HepG2 (cell line): ENCODE measurements around the gene THADA.

ENCODE experiments used
- ARHGAP35 ChIP-seq: sonication (generic); formaldehyde crosslinking; IDR thresholded peaks from 2 replicates; pipeline ENCODE4 v1.9.0; 2022; ENCODE audit warnings: mild to moderate bottlenecking, inconsistent platforms, moderate library complexity, missing genetic modification reagents, borderline replicate concordance
- CBX1 ChIP-seq: IDR thresholded peaks from one replicate; pipeline ENCODE4 v1.6.1; 2016; ENCODE audit warnings: antibody characterized with exemption, low read depth
- POLR2AphosphoS5 ChIP-seq: IDR thresholded peaks from 2 replicates; pipeline ENCODE4 v1.6.1; 2012; ENCODE audit warnings: low read depth, low read length
- ZNF232 ChIP-seq: sonication (generic); formaldehyde crosslinking; IDR thresholded peaks from 2 replicates; pipeline ENCODE4 v1.4.0; 2020; ENCODE audit warnings: missing genetic modification reagents, borderline replicate concordance
- ZNF547 ChIP-seq: sonication (generic); formaldehyde crosslinking; IDR thresholded peaks from 2 replicates; pipeline ENCODE4 v1.5.1; 2020; ENCODE audit warnings: mild to moderate bottlenecking, missing genetic modification reagents
- ZNF589 ChIP-seq: sonication (generic); formaldehyde crosslinking; conservative IDR thresholded peaks from 2 replicates; pipeline ENCODE4 v1.8.0; 2022; ENCODE audit warnings: mild to moderate bottlenecking, moderate library complexity, missing genetic modification reagents

DNA sequence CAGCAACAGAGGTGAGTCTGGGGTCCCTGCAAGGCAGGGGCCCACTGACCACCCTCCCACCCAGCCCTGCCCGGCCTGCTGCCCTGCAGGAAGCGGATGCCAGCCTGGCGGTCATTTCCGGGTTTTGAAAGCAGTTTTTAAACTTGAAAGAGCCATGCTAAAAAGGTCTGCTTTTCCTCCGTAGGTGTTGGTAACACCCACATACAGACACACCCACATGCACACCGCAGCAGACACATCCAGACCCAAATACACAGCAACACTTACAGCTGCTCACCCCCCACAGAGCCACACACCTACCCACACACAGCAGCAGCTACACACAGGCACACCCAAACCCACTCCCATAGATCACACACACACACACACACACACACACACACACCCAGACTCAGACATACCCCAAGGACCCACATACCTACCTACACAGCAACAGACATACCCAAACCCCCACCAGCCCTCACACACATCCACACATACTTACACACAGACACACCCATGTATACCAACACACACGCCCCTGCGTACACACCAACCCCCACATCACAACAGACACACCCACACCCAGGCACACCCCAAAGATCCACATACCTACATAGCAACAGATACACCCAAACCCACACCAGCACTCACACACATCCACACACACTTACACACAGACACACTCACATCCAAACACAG, 377.0 kb downstream of the THADA start:
- TF ChIP-seq ZNF232 (CRISPR knock-in tag) (peak; percentile 51; the same call in 1 of the 2 replicates), POLR2AphosphoS5 (no peak; the same call in 1 of the 2 replicates), ZNF589 (CRISPR knock-in tag) (no peak), ZNF547 (no peak), ARHGAP35 (no peak), CBX1 (no peak)
